Ovary (tissue), 9 donors: Measurements from ENCODE around the gene DYRK3. TPM values are rescaled to one million over a fixed set of nuclear protein-coding genes. Genes with fewer than 3 reads are reported as not detected.

ENCODE experiments used
- DNase-seq, 5 donors: peaks; one replicate each; pipeline ENCODE4 v3.0.0-alpha.2; 2019 to 2020
- H3K27ac ChIP-seq, 2 donors: fragments of 200-600 bp; one replicate each; pipeline versions ENCODE4 v1.5.1 to v1.8.0; 2019 to 2022
- H3K27me3 ChIP-seq: fragments of 200-600 bp; one replicate; pipeline ENCODE4 v1.8.0; 2022
- H3K36me3 ChIP-seq: fragments of 200-600 bp; sonication (generic); one replicate; pipeline ENCODE4 v1.5.1; 2019
- H3K4me1 ChIP-seq: one replicate; pipeline ENCODE4 v1.8.1; 2013; ENCODE audit warnings: mild to moderate bottlenecking, moderate library complexity; ENCODE audit not compliant: insufficient read depth
- H3K4me3 ChIP-seq: fragments of 200-600 bp; sonication (generic); one replicate; pipeline ENCODE4 v1.5.1; 2017
- H3K9me3 ChIP-seq, 2 donors: fragments of 200-600 bp in 1 of 2; sonication (generic) in 1 of 2; one replicate each; pipeline versions ENCODE4 v1.5.1 to v1.8.1; 2013 to 2019; ENCODE audit warnings: mild to moderate bottlenecking in 1 of 2, moderate library complexity in 1 of 2
- EP300 ChIP-seq: sonication (generic); formaldehyde crosslinking; IDR thresholded peaks from one replicate; pipeline ENCODE4 v1.6.1; 2017; ENCODE audit warnings: antibody characterized with exemption
- POLR2A ChIP-seq: fragments of 450-650 bp; IDR thresholded peaks from one replicate; pipeline ENCODE4 v1.6.1; 2017; ENCODE audit warnings: antibody characterized with exemption, mild to moderate bottlenecking, moderate library complexity
- WGBS, 3 donors: extraction: QIAGEN DNeasy Blood & Tissue Kit in 1 of 3; methylation state at CpG; one replicate each; pipeline versions ENCODE4 v1.1.5 to v1.1.7; 2013 to 2017; 5-methylcytosine and 5-hydroxymethylcytosine counted together
- intact Hi-C, 4 donors: fragments of 100-400 bp; cut with DNase I; formaldehyde crosslinking; loops; one replicate each; pipeline versions ENCODE4 v1.11.0 to v1.15.1; 2022 to 2023
- polyA plus RNA-seq, 2 donors: library from polyadenylated mRNA; stranded (reverse); fragments of 200-250 nt in 1 of 2; fragments of 350-450 nt in 1 of 2; fragmentation: Illumina TruSeq in 1 of 2; extraction: RNeasy Lipid Tissue Mini Kit (QIAGEN cat#74804) in 1 of 2; gene quantifications; one replicate each; pipeline ENCODE4 v1.2.3, GENCODE V29; 2013 to 2014
- total RNA-seq, 7 donors: library from RNA; depleted of rRNA in 2 of 7; stranded (reverse); fragments of >200 nt in 2 of 7; fragmentation: NEBNext Ultra II Directional in 3 of 7; extraction: Animal tissue kit (Norgen Biotek cat#: 25700) in 3 of 7; gene quantifications; one replicate each; pipeline versions ENCODE4 v1.1.0 to v1.2.4, GENCODE V29; 2016 to 2023
- TF ChIP-seq, protein P1 (sequence below), 3 donors: fragments of 450-650 bp in 2 of 3; fragments of 200-600 bp in 1 of 3; IDR thresholded peaks; one replicate each; pipeline versions ENCODE4 v1.5.1 to v1.8.0; 2016 to 2022; ENCODE audit warnings: antibody characterized with exemption in 3 of 3, mild to moderate bottlenecking in 1 of 3
- donor health status: DM: no; HTN: no; CAD: no; lungs with moderate emphysema.
- donor health status: DM: no; HTN: no; CAD: no.
- donor health status: Bipolar disorder and iron deficiency.
- donor health status: DM: yes; HTN: yes; CAD: no.
- donor health status: DM: no; HTN: no; CAD: no.
- donor health status: DM: yes; HTN: yes; CAD: no.

The DYRK3 gene
- total and polyA plus RNA-seq, 9 donors, result 5.5 to 16.2 (median 10.1) TPM

DNA sequence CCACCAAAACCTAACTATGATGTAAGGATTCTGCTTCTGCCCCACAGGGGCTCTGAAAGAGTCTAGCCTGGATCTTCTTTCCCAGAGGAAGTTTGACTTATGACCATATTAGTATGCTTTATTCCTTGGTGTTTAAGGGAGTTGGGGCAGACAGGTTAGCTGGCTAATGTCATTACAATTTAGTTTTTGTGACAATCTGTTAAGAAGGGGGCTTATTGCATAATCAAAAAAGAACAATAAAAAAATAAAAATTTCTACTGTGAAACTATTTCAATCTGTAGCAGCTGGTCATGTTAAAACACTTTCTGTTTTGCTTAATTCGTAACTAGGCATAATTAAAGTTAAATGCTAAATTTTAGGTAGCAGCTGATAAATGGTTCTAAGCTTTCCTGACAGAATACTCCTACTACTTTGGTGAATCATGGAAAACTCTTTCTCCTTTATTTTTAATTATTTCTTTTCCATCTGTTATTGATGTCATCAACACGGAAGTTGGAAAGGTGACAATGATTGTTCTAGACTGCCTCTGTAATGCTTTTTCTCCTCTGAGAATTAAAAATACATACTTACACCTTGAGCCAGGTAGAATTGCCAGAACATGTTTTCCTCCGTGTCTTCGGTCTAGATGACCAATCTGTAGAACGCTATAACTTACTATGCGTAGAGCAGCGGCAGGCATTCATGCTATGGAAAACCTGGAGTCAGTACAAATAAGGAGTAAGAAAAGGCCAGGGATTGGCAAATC, 18.6 kb downstream of the DYRK3 start:
- peaks cover 1% of the 10 kb centered on the region for H3K4me1 ChIP-seq
- H3K27me3 ChIP-seq, result no peaks in the 10 kb centered on the region
- H3K27ac ChIP-seq, result no peak overlapping the region
- H3K4me3 ChIP-seq, result no peak overlapping the region
- 77 to 83% (median 80%) methylated on average over 7 of the region's 7 CpGs for WGBS, 3 donors
- DNase-seq, result no peak
- H3K36me3 ChIP-seq, result no peaks in the 10 kb centered on the region
- H3K9me3 ChIP-seq, result no peaks in the 10 kb centered on the region
- intact Hi-C loops, result no loop called here
- TF ChIP-seq, protein P1, sequence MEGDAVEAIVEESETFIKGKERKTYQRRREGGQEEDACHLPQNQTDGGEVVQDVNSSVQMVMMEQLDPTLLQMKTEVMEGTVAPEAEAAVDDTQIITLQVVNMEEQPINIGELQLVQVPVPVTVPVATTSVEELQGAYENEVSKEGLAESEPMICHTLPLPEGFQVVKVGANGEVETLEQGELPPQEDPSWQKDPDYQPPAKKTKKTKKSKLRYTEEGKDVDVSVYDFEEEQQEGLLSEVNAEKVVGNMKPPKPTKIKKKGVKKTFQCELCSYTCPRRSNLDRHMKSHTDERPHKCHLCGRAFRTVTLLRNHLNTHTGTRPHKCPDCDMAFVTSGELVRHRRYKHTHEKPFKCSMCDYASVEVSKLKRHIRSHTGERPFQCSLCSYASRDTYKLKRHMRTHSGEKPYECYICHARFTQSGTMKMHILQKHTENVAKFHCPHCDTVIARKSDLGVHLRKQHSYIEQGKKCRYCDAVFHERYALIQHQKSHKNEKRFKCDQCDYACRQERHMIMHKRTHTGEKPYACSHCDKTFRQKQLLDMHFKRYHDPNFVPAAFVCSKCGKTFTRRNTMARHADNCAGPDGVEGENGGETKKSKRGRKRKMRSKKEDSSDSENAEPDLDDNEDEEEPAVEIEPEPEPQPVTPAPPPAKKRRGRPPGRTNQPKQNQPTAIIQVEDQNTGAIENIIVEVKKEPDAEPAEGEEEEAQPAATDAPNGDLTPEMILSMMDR (IDR thresholded peaks at IDR 0.05), result no peak
- no peak for TF ChIP-seq EP300
- TF ChIP-seq POLR2A, result no peak

- DNase-seq, result no peak
- TF ChIP-seq, protein P1 (IDR thresholded peaks at IDR 0.05), result no peak
- no peak for TF ChIP-seq EP300
- no peak for TF ChIP-seq POLR2A
- Histone ChIP-seq H3K4me3 (no peak overlapping the region), H3K27ac (no peak overlapping the region), H3K36me3 (no peaks in the 10 kb centered on the region), H3K27me3 (no peaks in the 10 kb centered on the region), H3K9me3 (no peaks in the 10 kb centered on the region), H3K4me1 (peaks cover 2% of the 10 kb centered on the region)
- 66 to 72% (median 72%) methylated on average over 2 of the region's 2 CpGs for WGBS, 3 donors
- intact Hi-C loops, result no loop called here
Observed at GRCh38 chr1:206654828-206655227, 19.5 kb downstream of the DYRK3 start.

- Histone ChIP-seq H3K27me3 (no peaks in the 10 kb centered on the region), H3K9me3 (no peaks in the 10 kb centered on the region), H3K36me3 (no peaks in the 10 kb centered on the region), H3K4me1 (peaks cover 3% of the 10 kb centered on the region), H3K27ac (no peak overlapping the region), H3K4me3 (no peak overlapping the region)
- no peak for DNase-seq
- intact Hi-C loops, result no loop called here
- TF ChIP-seq POLR2A (no peak), EP300 (no peak)
- TF ChIP-seq, protein P1 (IDR thresholded peaks at IDR 0.05), result no peak
- WGBS, 3 donors, result 66 to 71% (median 70%) methylated on average over 4 of the region's 4 CpGs
Observed at GRCh38 chr1:206655471-206655882, 20.1 kb downstream of the DYRK3 start.

DNA sequence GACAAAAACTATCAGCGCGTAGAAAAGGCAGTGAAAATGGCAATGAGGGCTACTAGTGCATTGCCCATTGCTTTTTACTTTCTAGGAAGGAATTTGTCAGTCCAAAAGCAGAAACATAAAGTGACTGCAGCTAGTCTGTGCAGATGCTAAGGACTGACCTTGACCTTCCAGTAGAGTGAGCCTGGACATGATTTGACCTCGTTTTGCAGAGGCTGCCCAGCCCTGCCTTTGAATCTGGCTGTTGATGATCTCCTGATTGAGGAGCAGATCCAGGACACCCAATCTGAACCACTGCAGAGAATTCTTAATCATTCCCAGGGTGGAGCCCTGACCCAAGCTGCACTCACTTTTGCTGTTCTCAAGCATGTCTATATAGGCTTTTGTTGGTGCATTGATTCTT, 21.6 kb downstream of the DYRK3 start:
- no peak for DNase-seq
- no peak for TF ChIP-seq EP300
- no peak for TF ChIP-seq POLR2A
- WGBS, 3 donors, result 74 to 78% (median 76%) methylated on average over 3 of the region's 3 CpGs
- no peaks in the 10 kb centered on the region for H3K36me3 ChIP-seq
- H3K27ac ChIP-seq, result no peak overlapping the region
- intact Hi-C loops, result no loop called here
- no peak overlapping the region for H3K4me3 ChIP-seq
- no peaks in the 10 kb centered on the region for H3K9me3 ChIP-seq
- H3K27me3 ChIP-seq, result no peaks in the 10 kb centered on the region
- H3K4me1 ChIP-seq, result peaks cover 3% of the 10 kb centered on the region

DNA sequence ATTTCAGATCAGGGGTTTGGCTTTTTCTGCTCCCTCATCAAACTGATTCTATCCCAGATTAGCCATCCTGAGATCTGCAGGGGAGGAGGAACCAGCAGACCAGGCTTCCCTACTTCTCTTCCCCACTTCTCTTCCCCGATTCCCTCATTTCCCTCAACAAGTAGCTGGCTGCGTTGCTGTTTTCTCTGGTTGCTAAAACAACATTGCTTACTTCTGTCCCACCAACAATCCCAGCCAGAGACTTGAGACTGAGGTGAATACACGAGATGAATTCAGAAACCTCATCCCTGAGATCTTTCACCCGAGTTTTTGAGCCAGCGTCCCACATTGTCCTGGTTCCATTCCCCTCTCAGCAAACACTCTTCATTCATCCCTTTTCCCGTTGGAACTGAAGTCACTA, 22.4 kb downstream of the DYRK3 start:
- Histone ChIP-seq H3K27ac (no peak overlapping the region), H3K27me3 (no peaks in the 10 kb centered on the region), H3K9me3 (no peaks in the 10 kb centered on the region), H3K4me1 (peaks cover 3% of the 10 kb centered on the region), H3K36me3 (no peaks in the 10 kb centered on the region), H3K4me3 (no peak overlapping the region)
- intact Hi-C loops, result no loop called here
- 35 to 48% (median 38%) methylated on average over 6 of the region's 6 CpGs for WGBS, 3 donors
- TF ChIP-seq, protein P1 (IDR thresholded peaks at IDR 0.05), result no peak
- TF ChIP-seq POLR2A (no peak), EP300 (no peak)
- no peak for DNase-seq
